Activated gamma-delta T cell (primary cell): Measurements from ENCODE around the gene GPR160.
"Not testable (repeated sequence)": the region's sequence is repeated elsewhere in the genome, so short reads cannot be mapped to it uniquely, and the experiment has no call there.

ENCODE experiments used
- DNase-seq: peaks from one replicate; lab custom pipeline; 2025; lab: John Stamatoyannopoulos, UW
- total RNA-seq, 2 donors: gene quantifications; one replicate each; lab custom pipeline; 2026; lab: John Stamatoyannopoulos, UW

The GPR160 gene
- total RNA-seq = 2.8 to 3.3 reads per million in 2 donors

DNA sequence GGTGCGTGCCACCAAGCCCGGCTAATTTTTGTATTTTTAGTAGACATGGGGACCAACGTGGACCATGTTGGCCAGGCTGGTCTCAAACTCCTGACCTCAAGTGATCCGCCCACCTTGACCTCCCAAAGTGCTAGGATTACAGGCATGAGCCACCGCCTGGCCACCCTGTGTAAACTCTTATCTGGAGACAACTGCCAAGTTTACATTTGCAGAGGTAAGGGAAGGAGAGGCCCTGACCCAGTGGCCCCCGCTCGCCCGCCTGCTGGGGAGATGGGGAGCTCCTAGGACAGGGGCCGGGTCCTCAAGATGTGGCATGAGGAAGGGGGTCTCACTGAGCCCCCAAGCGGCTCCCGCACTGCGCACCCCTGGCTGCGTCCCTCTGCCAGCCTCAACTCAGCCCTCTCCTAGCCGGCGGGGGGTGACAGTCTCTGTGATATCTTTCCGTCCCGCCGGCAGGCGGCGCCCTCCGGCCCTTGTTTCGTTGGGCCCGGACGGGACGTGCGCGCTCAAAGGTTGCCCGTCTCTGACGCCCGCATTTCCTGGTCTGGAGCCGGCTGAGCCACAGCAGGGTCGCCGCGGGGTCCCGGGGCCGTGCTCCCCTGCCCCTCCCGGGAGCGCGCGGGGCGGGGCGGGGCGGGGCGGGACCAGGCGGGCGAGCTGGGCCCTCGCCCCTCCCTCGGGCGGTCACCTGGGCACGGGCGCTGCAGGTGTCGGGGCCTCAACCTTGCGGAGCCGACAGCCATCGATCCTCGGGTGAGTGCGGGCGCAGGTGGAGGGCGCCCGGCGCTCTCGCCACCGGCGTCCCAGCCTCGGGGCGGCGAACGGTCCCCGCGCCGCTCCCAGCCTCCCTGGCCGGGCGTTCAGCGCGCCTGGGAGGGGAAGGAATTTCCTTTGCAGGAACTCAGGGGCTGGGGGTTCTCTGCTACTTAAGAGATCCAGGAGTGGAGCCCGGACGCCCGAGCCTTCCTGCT, at the start of gene GPR160:
TSS of gene GPR160 (plus strand) at position 533 of the 971 bp plus-strand sequence. CDS start 45,978 bp downstream, outside the sequence.
- DNase-seq = peak; percentile 50

DNA sequence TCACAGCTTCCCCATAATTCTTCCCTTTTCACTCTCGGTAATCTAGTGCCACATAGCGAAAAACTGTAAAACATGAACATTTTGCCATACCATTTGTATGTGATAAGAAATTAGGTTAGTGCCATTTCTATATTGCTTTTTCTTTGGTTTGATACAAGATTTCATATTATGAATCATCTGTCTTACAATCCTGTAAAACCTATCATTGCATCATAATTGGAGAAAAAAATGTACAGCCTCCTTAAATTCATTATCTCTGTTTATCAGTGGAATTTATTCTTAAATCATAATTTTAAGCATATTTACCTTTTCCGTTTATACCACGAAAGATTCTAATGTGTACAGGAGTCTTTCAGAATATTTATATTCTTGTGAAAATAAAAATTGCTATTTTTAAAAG, 47.4 kb upstream of the GPR160 start:
- DNase-seq = no peak

DNA sequence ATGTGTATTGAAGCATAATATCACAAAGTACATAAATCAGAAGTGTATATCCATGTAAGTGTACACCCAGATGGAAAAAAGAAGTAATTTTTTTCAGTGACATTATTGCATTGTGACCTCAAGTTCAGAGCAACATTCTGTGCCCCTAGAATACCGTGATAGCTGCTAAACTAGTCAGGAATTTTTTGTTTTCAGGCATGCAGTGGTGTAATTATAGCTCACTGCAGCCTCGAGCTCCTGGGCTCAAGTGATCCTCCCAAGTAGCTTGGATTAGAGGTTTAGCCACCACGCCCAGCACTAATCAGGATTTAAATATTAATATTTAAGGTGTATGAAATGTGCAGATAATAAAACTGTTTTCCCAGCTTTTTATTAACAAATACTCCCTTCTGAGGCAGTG, 45.6 kb upstream of the GPR160 start:
- DNase-seq = no peak

DNA sequence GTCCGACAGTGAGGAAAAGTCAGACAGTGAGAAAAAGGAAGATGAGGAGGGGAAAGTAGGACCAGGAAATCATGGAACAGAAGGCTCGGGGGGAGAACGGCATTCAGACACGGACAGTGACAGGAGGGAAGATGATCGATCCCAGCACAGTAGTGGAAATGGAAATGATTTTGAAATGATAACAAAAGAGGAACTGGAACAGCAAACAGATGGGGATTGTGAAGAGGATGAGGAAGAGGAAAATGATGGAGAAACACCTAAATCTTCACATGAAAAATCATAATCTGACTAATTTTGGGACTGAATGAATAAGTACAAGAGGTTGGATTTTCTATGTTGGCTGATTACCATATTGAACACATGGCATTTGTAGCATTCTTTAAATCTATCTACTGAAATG, 45.0 kb upstream of the GPR160 start:
- no peak for DNase-seq

- DNase-seq = no peak
Measured at GRCh38 chr3:169993761-169994160, 44.0 kb upstream of the GPR160 start.

DNA sequence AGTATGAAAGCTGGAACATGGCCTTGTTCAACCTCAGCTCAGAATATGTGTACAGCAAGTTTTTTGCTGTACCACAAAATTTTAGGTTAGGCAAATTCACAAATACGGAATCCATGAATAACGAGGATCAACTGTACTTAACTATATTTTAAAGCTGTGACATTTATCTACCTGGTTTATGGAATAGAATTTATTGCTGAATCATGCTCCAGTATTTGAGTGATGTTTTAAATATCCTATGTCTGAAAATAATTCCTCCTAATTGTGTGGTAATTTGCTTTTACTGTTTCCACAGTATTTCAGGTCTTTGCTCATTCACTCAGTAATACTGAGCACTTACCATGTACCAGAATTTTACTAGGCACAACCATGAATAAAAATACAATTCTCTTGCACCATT, 41.7 kb upstream of the GPR160 start:
- DNase-seq = no peak

- DNase-seq = no peak
Measured at GRCh38 chr3:169998668-169999131, 39.1 kb upstream of the GPR160 start.

DNA sequence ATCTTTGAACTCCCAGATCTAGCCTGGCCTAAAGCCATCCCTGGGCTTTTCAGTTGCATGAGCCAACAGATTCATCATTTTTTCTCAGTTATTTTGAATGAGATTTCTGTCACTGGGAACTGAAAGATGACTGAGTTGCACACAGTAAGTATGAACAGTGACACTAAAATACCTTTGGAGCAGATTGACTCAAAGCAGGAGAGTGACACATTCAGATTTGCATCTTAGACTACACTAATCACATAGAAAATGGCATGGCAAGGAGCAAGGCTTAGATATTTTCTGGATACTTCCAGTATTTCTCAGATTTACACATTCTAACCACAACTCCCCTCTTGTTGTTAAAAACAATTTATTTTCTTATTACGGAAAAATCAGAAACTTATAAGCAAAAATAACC, 38.4 kb upstream of the GPR160 start:
- no peak for DNase-seq

GRCh38 chr3:170000051-170000450, 37.7 kb upstream of the GPR160 start:
- no peak for DNase-seq

DNA sequence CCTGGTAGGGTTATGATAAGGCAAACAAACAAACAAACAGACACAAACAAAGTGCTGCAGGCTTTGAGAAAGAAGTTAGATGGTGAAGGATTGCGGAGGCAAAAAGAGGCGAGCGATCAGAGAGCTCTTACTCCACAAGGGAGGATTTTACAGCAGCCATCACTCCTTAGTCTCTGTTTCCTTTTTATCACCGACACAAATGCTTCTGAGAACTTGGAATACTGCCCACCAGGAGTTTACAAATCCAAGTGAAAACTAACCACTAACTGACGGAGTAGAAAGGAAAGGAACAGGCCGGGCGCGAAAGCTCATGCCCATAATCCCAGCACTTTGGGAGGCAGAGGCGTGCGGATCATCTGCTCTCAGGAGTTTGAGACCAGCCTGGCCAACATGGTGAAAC, 35.6 kb upstream of the GPR160 start:
- no peak for DNase-seq

- DNase-seq = no peak
Measured at GRCh38 chr3:170002879-170003278, 34.9 kb upstream of the GPR160 start.

- DNase-seq = no peak
Measured at GRCh38 chr3:170003881-170004356, 33.9 kb upstream of the GPR160 start.

DNA sequence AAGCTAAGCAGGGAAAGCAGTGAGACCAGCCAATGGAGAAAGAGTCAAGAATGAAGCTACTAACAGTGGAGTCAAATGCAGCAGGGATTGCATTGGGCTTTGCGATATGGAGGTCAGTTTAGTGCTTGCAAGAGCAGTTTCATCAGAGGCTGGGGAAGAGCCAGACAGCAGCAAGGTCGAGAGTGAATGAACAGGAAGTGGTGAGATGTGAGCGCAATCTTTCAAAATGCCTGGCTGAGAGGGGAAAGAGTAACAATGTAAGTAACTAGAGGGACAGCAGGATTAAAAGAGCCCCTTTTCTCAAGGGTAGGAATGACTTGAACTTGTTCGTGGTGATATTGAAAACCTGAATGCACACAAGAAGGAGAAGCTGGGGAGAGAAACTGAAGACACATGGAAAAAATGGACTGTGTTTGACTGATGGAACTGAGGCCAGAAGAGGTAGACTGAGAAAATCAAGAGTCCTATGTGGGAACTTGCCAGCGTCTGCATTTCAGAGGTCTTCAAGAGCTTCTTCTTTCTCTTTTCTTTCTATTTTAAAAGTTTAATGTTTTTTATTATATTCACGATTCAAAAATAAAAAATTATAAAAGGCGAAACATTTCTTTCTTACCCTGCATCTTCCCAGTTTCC, 30.6 kb upstream of the GPR160 start:
- DNase-seq = no peak

GRCh38 chr3:170010498-170010897, 27.3 kb upstream of the GPR160 start:
- DNase-seq = no peak

GRCh38 chr3:170012683-170013400, 25.0 kb upstream of the GPR160 start:
- DNase-seq = no peak

- DNase-seq = no peak
Measured at GRCh38 chr3:170016057-170016456, 21.7 kb upstream of the GPR160 start.

- not testable (repeated sequence) for DNase-seq
Measured at GRCh38 chr3:170019306-170019705, 18.5 kb upstream of the GPR160 start.

GRCh38 chr3:170021083-170021482, 16.7 kb upstream of the GPR160 start:
- DNase-seq = no peak

GRCh38 chr3:170022336-170022735, 15.5 kb upstream of the GPR160 start:
- DNase-seq = no peak

DNA sequence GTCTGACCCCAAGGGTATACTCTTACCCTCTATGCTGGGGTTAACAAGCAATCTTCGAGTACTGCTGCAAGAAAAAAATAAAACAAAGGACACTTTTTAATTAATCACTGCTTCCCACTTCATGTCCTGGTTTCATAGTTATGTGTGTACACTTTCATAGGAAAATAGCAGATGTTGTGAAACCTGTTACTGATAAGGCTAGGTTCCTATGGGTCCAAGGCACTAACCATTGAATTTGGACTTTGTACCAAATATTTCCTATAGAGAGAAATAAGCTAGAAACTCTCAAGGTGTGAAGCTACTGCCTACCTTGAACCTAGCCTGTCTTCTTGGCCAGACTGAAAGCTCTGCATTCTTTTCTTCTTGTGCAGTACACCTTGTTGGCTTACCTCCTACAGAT, 14.6 kb upstream of the GPR160 start:
- no peak for DNase-seq

DNA sequence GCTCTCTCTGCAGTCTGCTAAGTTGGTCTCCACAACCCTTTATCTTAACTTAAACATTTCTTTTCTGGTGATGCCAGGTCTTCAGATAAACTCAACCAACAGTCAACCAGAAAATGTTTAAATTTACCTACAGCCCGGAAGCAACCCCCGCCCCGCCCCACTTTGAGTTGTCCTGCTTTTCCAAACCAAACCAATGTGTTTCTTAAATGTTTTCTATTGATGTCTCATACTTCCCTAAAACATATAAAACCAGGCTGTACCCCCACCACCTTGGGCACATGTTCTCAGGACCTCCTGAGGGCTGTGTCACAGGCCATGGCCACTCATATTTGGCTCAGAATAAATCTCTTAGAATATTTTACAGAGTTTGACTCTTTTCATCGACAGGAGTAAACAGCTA, 13.2 kb upstream of the GPR160 start:
- no peak for DNase-seq
